ENCODE measurements around the gene NR2C1. TPM values are rescaled to one million over a fixed set of nuclear protein-coding genes. Genes with fewer than 3 reads are reported as not detected.

NR2C1 gene
- total and polyA plus RNA-seq, 9 of the 15 experiments (the other 6 are each of a cell fraction or from before 2014, with no cell fraction given) = 8.5 to 42.4 (median 35.6) TPM

- TF ChIP-seq NBN (IDR thresholded peaks at IDR 0.05; ENCODE audit: low read depth) = peak; percentile 74; the same call in 1 of the 2 replicates
- peak; percentile 19 for TF ChIP-seq E2F8 (IDR thresholded peaks at IDR 0.05; ENCODE audit: low read depth, partially characterized antibody)
- TF ChIP-seq TBL1XR1 (IDR thresholded peaks at IDR 0.05; ENCODE audit: low read length in 2 of 2) = peak; percentile 35 to 56; a peak in 2 of 4 replicates
- TF ChIP-seq CCNT2 (IDR thresholded peaks at IDR 0.05; ENCODE audit: borderline replicate concordance, extremely low read depth, insufficient read length, low read depth, low read length) = peak; percentile 20
- no peak for TF ChIP-seq ZNF165 (CRISPR knock-in tag; IDR thresholded peaks at IDR 0.05; ENCODE audit: borderline replicate concordance)
- no peak for TF ChIP-seq ZNF384 (IDR thresholded peaks at IDR 0.05; ENCODE audit: low read depth, low read length)
- no peak; the same call in 1 of the 2 replicates for TF ChIP-seq ZZZ3 (IDR thresholded peaks at IDR 0.05)
- TF ChIP-seq CBX1 (IDR thresholded peaks at IDR 0.05; ENCODE audit: low read depth) = peak; percentile 64
- TF ChIP-seq HDAC6 (IDR thresholded peaks at IDR 0.05; ENCODE audit: low read depth, low read length) = peak; percentile 82; the same call in 1 of the 2 replicates
- TF ChIP-seq ZNF586 (CRISPR knock-in tag; conservative IDR thresholded peaks at IDR 0.05) = no peak
- TF ChIP-seq RB1 (IDR thresholded peaks at IDR 0.05; ENCODE audit: low read depth) = peak; percentile 60
- TF ChIP-seq MED1 (CRISPR knock-in tag; IDR thresholded peaks at IDR 0.05; ENCODE audit: borderline replicate concordance) = no peak
- 0 out of 2 replicates have a peak, but pooled peaks have one; percentile 46 for TF ChIP-seq HLTF (IDR thresholded peaks at IDR 0.05)
- TF ChIP-seq SRSF1 (IDR thresholded peaks at IDR 0.05; ENCODE audit: low read depth, low read length) = no peak
- peak; percentile 87 for TF ChIP-seq CREB1 (IDR thresholded peaks at IDR 0.05)
- peak; percentile 87 for TF ChIP-seq CREB1 (CRISPR knock-in tag; IDR thresholded peaks at IDR 0.05)
- no peak for TF ChIP-seq ELF2 (CRISPR knock-in tag; IDR thresholded peaks at IDR 0.05)
- TF ChIP-seq CBX3 (IDR thresholded peaks at IDR 0.05; ENCODE audit: borderline replicate concordance in 1 of 2, low read length in 2 of 2) = no peak; a peak in 1 of 3 replicates
- no peak for TF ChIP-seq ID3 (CRISPR knock-in tag; IDR thresholded peaks at IDR 0.05)
- peak; percentile 70 for TF ChIP-seq ID3 (tag; IDR thresholded peaks at IDR 0.05)
- TF ChIP-seq EZH2 (IDR thresholded peaks at IDR 0.05; ENCODE audit: borderline replicate concordance, low read depth, low read length) = no peak
- TF ChIP-seq TAF9B (IDR thresholded peaks at IDR 0.05; ENCODE audit: partially characterized antibody) = no peak
- no peak for TF ChIP-seq CREB3 (tag; conservative IDR thresholded peaks at IDR 0.05; ENCODE audit: low read depth)
- no peak for TF ChIP-seq CCAR2 (IDR thresholded peaks at IDR 0.05; ENCODE audit: low read depth, low read length)
- TF ChIP-seq MXD1 (CRISPR knock-in tag; IDR thresholded peaks at IDR 0.05; ENCODE audit: borderline replicate concordance, poor library complexity, severe bottlenecking) = no peak
Observed at GRCh38 chr12:95072900-95073697, at the start of gene NR2C1 (continued).

All from K562 (cell line).